ENCODE measurements around the gene TEX13B. TPM values are rescaled to one million over a fixed set of nuclear protein-coding genes. Genes with fewer than 3 reads are reported as not detected.

Gene TEX13B
- polyA plus RNA-seq, 1 of the 3 experiments (the other 2 are of a cell fraction), result not detected

- no peak overlapping the region for H2AFZ ChIP-seq (ENCODE audit: low read depth)
- DNase-seq, result no peak
- H3K4me1 ChIP-seq (ENCODE audit: control insufficient read depth in 1 of 2, insufficient read depth in 2 of 2, low read depth in 1 of 2, low read length in 1 of 2), result no peaks in the 10 kb centered on the region
- H3K27ac ChIP-seq (ENCODE audit: low read depth in 2 of 2, low read length in 1 of 2), result no peak overlapping the region
- TF ChIP-seq ZBTB33 (IDR thresholded peaks at IDR 0.05; ENCODE audit: borderline replicate concordance, low read depth) (no peak), ELF1 (IDR thresholded peaks at IDR 0.05) (no peak), RFX5 (IDR thresholded peaks at IDR 0.05; ENCODE audit: low read length) (no peak), RAD21 (IDR thresholded peaks at IDR 0.05; ENCODE audit: low read length) (no peak), GABPA (IDR thresholded peaks at IDR 0.05; ENCODE audit: low read depth) (no peak), POLR2AphosphoS5 (IDR thresholded peaks at IDR 0.05; ENCODE audit: low read depth, low read length) (no peak), FOSL2 (IDR thresholded peaks at IDR 0.05; ENCODE audit: borderline replicate concordance, low read depth) (no peak), EP300 (IDR thresholded peaks at IDR 0.05; ENCODE audit: borderline replicate concordance in 1 of 2, low read depth in 1 of 2, low read length in 1 of 2) (no peak), EZH2phosphoT487 (IDR thresholded peaks at IDR 0.05; ENCODE audit: borderline replicate concordance, low read depth) (no peak), USF2 (IDR thresholded peaks at IDR 0.05; ENCODE audit: borderline replicate concordance, low read depth, low read length) (no peak), RCOR1 (IDR thresholded peaks at IDR 0.05; ENCODE audit: low read length) (no peak), TCF12 (IDR thresholded peaks at IDR 0.05) (no peak), FOXJ3 (CRISPR knock-in tag; IDR thresholded peaks at IDR 0.05) (no peak), RXRA (IDR thresholded peaks at IDR 0.05; ENCODE audit: borderline replicate concordance, low read depth) (no peak), CTCF (IDR thresholded peaks at IDR 0.05) (no peak), TEAD4 (IDR thresholded peaks at IDR 0.05; ENCODE audit: borderline replicate concordance, insufficient read depth) (no peak), CHD2 (IDR thresholded peaks at IDR 0.05; ENCODE audit: low read length, partially characterized antibody) (no peak), IRF3 (IDR thresholded peaks at IDR 0.05; ENCODE audit: low read depth, low read length) (no peak), MEF2A (IDR thresholded peaks at IDR 0.05; ENCODE audit: borderline replicate concordance, low read depth) (no peak), SIN3A (IDR thresholded peaks at IDR 0.05; ENCODE audit: borderline replicate concordance, low read depth, low read length) (no peak)
- H3K79me2 ChIP-seq (ENCODE audit: insufficient read depth), result no peaks in the 10 kb centered on the region
- 10% methylated on average over 3 of the region's 3 CpGs for WGBS (ENCODE audit: low lambda C conversion rate)
- H3K4me3 ChIP-seq (ENCODE audit: low read depth in 2 of 2, low read length in 1 of 2), result no peak overlapping the region
- H3F3A ChIP-seq (replicated peaks; ENCODE audit: insufficient read depth), result no peaks in the 10 kb centered on the region
- H4K20me1 ChIP-seq (ENCODE audit: insufficient read depth), result no peaks in the 10 kb centered on the region
- ChIA-PET CTCF (no interaction called here), POLR2A (no interaction called here)
- no peaks in the 10 kb centered on the region for H3K36me3 ChIP-seq (replicated peaks in 1 of 2; ENCODE audit: control insufficient read depth in 1 of 2, insufficient read depth in 2 of 2, low read length in 1 of 2)
- H3K9me3 ChIP-seq, result no peaks in the 10 kb centered on the region
- H3K27me3 ChIP-seq (ENCODE audit: insufficient read depth), result no peaks in the 10 kb centered on the region; the same call in 1 of the 2 replicates
- no peak overlapping the region for H3K4me2 ChIP-seq
- H3K9ac ChIP-seq, result no peak overlapping the region
- no peaks in the 10 kb centered on the region for H3K9me2 ChIP-seq
Measured at GRCh38 chrX:108019382-108019875, 37.3 kb upstream of the TEX13B start.

All from SK-N-SH (cell line).